Measurements from ENCODE around the gene UBE2O.
A peak's percentile ranks its signal among the peaks of the same experiment; 100 is the strongest.

UBE2O gene

GRCh38 chr17:76356803-76357456 lies 96.0 kb downstream of the UBE2O start:
- intact Hi-C loops (cut with DNase I; ENCODE audit: low total_unique reads), result no loop called here
- H3K9me3 ChIP-seq, result no peaks in the 10 kb centered on the region
- H3K4me1 ChIP-seq, result peaks cover 0 to 17% (median 13%) of the 10 kb centered on the region in 4 donors
- H3K4me3 ChIP-seq, result no peak overlapping the region
- H3K27ac ChIP-seq, result no peak overlapping the region
- TF ChIP-seq, protein P1, sequence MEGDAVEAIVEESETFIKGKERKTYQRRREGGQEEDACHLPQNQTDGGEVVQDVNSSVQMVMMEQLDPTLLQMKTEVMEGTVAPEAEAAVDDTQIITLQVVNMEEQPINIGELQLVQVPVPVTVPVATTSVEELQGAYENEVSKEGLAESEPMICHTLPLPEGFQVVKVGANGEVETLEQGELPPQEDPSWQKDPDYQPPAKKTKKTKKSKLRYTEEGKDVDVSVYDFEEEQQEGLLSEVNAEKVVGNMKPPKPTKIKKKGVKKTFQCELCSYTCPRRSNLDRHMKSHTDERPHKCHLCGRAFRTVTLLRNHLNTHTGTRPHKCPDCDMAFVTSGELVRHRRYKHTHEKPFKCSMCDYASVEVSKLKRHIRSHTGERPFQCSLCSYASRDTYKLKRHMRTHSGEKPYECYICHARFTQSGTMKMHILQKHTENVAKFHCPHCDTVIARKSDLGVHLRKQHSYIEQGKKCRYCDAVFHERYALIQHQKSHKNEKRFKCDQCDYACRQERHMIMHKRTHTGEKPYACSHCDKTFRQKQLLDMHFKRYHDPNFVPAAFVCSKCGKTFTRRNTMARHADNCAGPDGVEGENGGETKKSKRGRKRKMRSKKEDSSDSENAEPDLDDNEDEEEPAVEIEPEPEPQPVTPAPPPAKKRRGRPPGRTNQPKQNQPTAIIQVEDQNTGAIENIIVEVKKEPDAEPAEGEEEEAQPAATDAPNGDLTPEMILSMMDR (IDR thresholded peaks at IDR 0.05), result no peak
- peaks cover 0 to 3% of the 10 kb centered on the region in 2 donors for H3K27me3 ChIP-seq
- no peaks in the 10 kb centered on the region for H3K36me3 ChIP-seq
- DNase-seq, result no peak

DNA sequence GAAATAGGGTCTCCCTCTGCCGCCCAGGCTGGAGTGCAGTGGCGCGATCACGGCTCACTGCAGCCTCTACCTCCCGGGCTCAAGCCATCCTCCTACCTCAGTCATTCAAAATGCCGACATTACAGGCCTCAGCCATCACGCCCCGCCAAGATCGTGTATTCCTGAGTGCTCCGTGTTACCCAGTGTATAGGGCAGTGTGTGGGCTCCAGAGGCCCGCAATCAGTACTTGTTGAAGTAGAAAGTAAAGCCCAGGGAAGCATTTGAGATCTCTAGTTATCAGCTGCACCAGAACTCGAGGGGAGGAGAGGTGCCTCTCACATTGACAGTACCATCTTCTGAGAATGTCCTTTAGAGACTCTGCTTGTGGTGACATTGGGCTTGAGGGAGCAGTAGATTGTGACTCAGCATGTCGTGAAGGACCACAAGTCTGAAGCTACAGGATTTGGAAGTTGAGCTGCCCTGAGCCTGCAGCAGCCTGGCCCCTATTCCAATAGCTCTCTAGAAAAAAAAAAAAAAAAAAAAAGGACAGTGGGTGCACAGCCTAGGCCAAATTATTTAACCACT lies 98.1 kb downstream of the UBE2O start:
- H3K27ac ChIP-seq, result no peak overlapping the region
- H3K4me3 ChIP-seq, result peak overlapping the region in 1 of 2 donors; percentile 75
- no peak for DNase-seq
- intact Hi-C loops (cut with DNase I; ENCODE audit: low total_unique reads), result no loop called here
- H3K36me3 ChIP-seq, result no peaks in the 10 kb centered on the region
- H3K27me3 ChIP-seq, result peaks cover 0 to 3% of the 10 kb centered on the region in 2 donors
- peaks cover 0 to 26% (median 22%) of the 10 kb centered on the region in 4 donors for H3K4me1 ChIP-seq
- no peaks in the 10 kb centered on the region for H3K9me3 ChIP-seq
- TF ChIP-seq, protein P1 (IDR thresholded peaks at IDR 0.05), result no peak

DNA sequence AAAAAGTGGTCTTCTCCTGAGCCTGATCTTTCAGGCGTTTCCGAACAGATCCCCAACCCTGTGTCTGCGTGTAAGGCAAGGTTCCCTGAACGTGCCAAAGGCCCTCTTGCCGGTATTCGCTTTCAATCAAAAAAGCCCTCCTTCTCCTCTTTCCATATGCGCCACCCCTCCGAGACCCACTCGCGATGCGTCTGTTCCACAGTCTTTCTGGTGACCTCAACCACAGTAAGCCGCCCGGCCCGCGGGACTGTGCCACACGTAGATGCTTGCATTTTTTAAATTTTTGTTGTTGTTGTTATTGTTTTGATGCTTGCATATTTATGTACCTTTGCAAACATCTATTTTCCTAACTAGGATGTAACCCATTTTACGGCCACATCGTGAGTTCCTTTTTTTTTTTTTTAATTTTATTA lies 98.6 kb downstream of the UBE2O start:
- Histone ChIP-seq H3K36me3 (no peaks in the 10 kb centered on the region), H3K27me3 (peaks cover 0 to 3% of the 10 kb centered on the region in 2 donors), H3K27ac (peak overlapping the region; percentile 74 to 81), H3K9me3 (no peaks in the 10 kb centered on the region), H3K4me3 (peak overlapping the region; percentile 75 to 87), H3K4me1 (peaks cover 0 to 26% (median 22%) of the 10 kb centered on the region in 4 donors)
- TF ChIP-seq, protein P1 (IDR thresholded peaks at IDR 0.05), result no peak
- intact Hi-C loops (cut with DNase I; ENCODE audit: low total_unique reads), result no loop called here
- no peak for DNase-seq

- intact Hi-C loops (cut with DNase I; ENCODE audit: low total_unique reads), result no loop called here
- peak within 1 kb of the TSS; percentile 75 to 87 for H3K4me3 ChIP-seq
- H3K36me3 ChIP-seq, result no peaks in the 10 kb centered on the region
- H3K27ac ChIP-seq, result peak within 1 kb of the TSS; percentile 74 to 81
- TF ChIP-seq, protein P1 (IDR thresholded peaks at IDR 0.05), result peak; percentile 37 to 53
- no peaks in the 10 kb centered on the region for H3K9me3 ChIP-seq
- H3K27me3 ChIP-seq, result peaks cover 0 to 3% of the 10 kb centered on the region in 2 donors
- peaks cover 0 to 26% (median 22%) of the 10 kb centered on the region in 4 donors for H3K4me1 ChIP-seq
- peak; percentile 84 to 89 for DNase-seq
Observed at GRCh38 chr17:76353599-76354316, 99.2 kb downstream of the UBE2O start, which contains the start of gene PRPSAP1. PRPSAP1 (minus strand) TSS chr17:76353916; CDS start chr17:76353703, 213 bp downstream.

GRCh38 chr17:76353004-76353598 lies 99.9 kb downstream of the UBE2O start:
- Histone ChIP-seq H3K27me3 (peaks cover 0 to 3% of the 10 kb centered on the region in 2 donors), H3K4me1 (peaks cover 0 to 26% (median 22%) of the 10 kb centered on the region in 4 donors), H3K27ac (peak overlapping the region; percentile 74 to 81), H3K36me3 (peaks cover under 1 to 4% (median 1%) of the 10 kb centered on the region in 3 donors), H3K9me3 (no peaks in the 10 kb centered on the region), H3K4me3 (peak overlapping the region; percentile 75 to 87)
- TF ChIP-seq, protein P1 (IDR thresholded peaks at IDR 0.05), result no peak
- DNase-seq, result peak in 1 of 2 donors; percentile 66
- intact Hi-C loops (cut with DNase I; ENCODE audit: low total_unique reads), result no loop called here
